ENCODE results near the gene MAP2K2.
A peak's percentile ranks its signal among the peaks of the same experiment; 100 is the strongest.

Gene MAP2K2

GRCh38 chr19:4053423-4054324, 70.2 kb downstream of the MAP2K2 start:
- Histone ChIP-seq H3K4me3 (ENCODE audit: low read length) (no peak overlapping the region), H3K36me3 (ENCODE audit: insufficient read depth, low read length) (peaks cover 41% of the 10 kb centered on the region), H3K9ac (ENCODE audit: low read depth, low read length) (no peak overlapping the region)

GRCh38 chr19:4052993-4053422, 70.9 kb downstream of the MAP2K2 start:
- H3K9me3 ChIP-seq (replicated peaks; ENCODE audit: low read length) = no peaks in the 10 kb centered on the region
- H3K4me2 ChIP-seq (ENCODE audit: low read length) = peak overlapping the region; percentile 62
- peak overlapping the region; percentile 46 for H3K4me3 ChIP-seq (ENCODE audit: low read length)
- H3K9ac ChIP-seq (ENCODE audit: low read depth, low read length) = no peak overlapping the region
- H3K4me1 ChIP-seq (ENCODE audit: control insufficient read depth, insufficient read depth, low read length) = peaks cover 30% of the 10 kb centered on the region
- H3K36me3 ChIP-seq (ENCODE audit: insufficient read depth, low read length) = peaks cover 47% of the 10 kb centered on the region
- H3K27me3 ChIP-seq (ENCODE audit: control insufficient read depth, insufficient read depth, low read length) = no peaks in the 10 kb centered on the region

More at GRCh38 chr19:4053423-4054324, 70.2 kb downstream of the MAP2K2 start:
- Histone ChIP-seq H3K4me2 (ENCODE audit: low read length) (peak overlapping the region; percentile 62), H3K9me3 (replicated peaks; ENCODE audit: low read length) (no peaks in the 10 kb centered on the region), H3K4me1 (ENCODE audit: control insufficient read depth, insufficient read depth, low read length) (peaks cover 35% of the 10 kb centered on the region), H3K27me3 (ENCODE audit: control insufficient read depth, insufficient read depth, low read length) (no peaks in the 10 kb centered on the region)

GRCh38 chr19:4052114-4052992, 71.6 kb downstream of the MAP2K2 start:
- peak overlapping the region; percentile 35 for H3K9ac ChIP-seq (ENCODE audit: low read depth, low read length)
- no peaks in the 10 kb centered on the region for H3K9me3 ChIP-seq (replicated peaks; ENCODE audit: low read length)
- peaks cover 48% of the 10 kb centered on the region for H3K36me3 ChIP-seq (ENCODE audit: insufficient read depth, low read length)
- peaks cover 23% of the 10 kb centered on the region for H3K4me1 ChIP-seq (ENCODE audit: control insufficient read depth, insufficient read depth, low read length)
- peak overlapping the region; percentile 46 for H3K4me3 ChIP-seq (ENCODE audit: low read length)
- H3K4me2 ChIP-seq (ENCODE audit: low read length) = peak overlapping the region; percentile 65
- H3K27me3 ChIP-seq (ENCODE audit: control insufficient read depth, insufficient read depth, low read length) = no peaks in the 10 kb centered on the region

- no peaks in the 10 kb centered on the region for H3K27me3 ChIP-seq (ENCODE audit: control insufficient read depth, insufficient read depth, low read length)
- peak overlapping the region; percentile 39 for H3K4me3 ChIP-seq (ENCODE audit: low read length)
- no peaks in the 10 kb centered on the region for H3K9me3 ChIP-seq (replicated peaks; ENCODE audit: low read length)
- peaks cover 48% of the 10 kb centered on the region for H3K36me3 ChIP-seq (ENCODE audit: insufficient read depth, low read length)
- H3K9ac ChIP-seq (ENCODE audit: low read depth, low read length) = peak overlapping the region; percentile 35
- H3K4me2 ChIP-seq (ENCODE audit: low read length) = peak overlapping the region; percentile 65
- H3K4me1 ChIP-seq (ENCODE audit: control insufficient read depth, insufficient read depth, low read length) = peaks cover 22% of the 10 kb centered on the region
These were observed 72.5 kb downstream of the MAP2K2 start for GRCh38 chr19:4051175-4052101.

- H3K9me3 ChIP-seq (replicated peaks; ENCODE audit: low read length) = no peaks in the 10 kb centered on the region
- H3K4me3 ChIP-seq (ENCODE audit: low read length) = no peak overlapping the region
- peaks cover 43% of the 10 kb centered on the region for H3K36me3 ChIP-seq (ENCODE audit: insufficient read depth, low read length)
- H3K4me1 ChIP-seq (ENCODE audit: control insufficient read depth, insufficient read depth, low read length) = peaks cover 22% of the 10 kb centered on the region
- H3K4me2 ChIP-seq (ENCODE audit: low read length) = no peak overlapping the region
- H3K27me3 ChIP-seq (ENCODE audit: control insufficient read depth, insufficient read depth, low read length) = no peaks in the 10 kb centered on the region
- no peak overlapping the region for H3K9ac ChIP-seq (ENCODE audit: low read depth, low read length)
These were observed 74.5 kb downstream of the MAP2K2 start for GRCh38 chr19:4049432-4049831.

- Histone ChIP-seq H3K9me3 (replicated peaks; ENCODE audit: low read length) (no peaks in the 10 kb centered on the region), H3K4me2 (ENCODE audit: low read length) (no peak overlapping the region), H3K4me1 (ENCODE audit: control insufficient read depth, insufficient read depth, low read length) (peaks cover 9% of the 10 kb centered on the region), H3K9ac (ENCODE audit: low read depth, low read length) (no peak overlapping the region), H3K27me3 (ENCODE audit: control insufficient read depth, insufficient read depth, low read length) (no peaks in the 10 kb centered on the region), H3K4me3 (ENCODE audit: low read length) (no peak overlapping the region), H3K36me3 (ENCODE audit: insufficient read depth, low read length) (peaks cover 28% of the 10 kb centered on the region)
These were observed 76.8 kb downstream of the MAP2K2 start for GRCh38 chr19:4046946-4047683.

GRCh38 chr19:4046362-4046691, 77.6 kb downstream of the MAP2K2 start:
- no peak overlapping the region for H3K4me2 ChIP-seq (ENCODE audit: low read length)
- no peak overlapping the region for H3K9ac ChIP-seq (ENCODE audit: low read depth, low read length)
- H3K4me1 ChIP-seq (ENCODE audit: control insufficient read depth, insufficient read depth, low read length) = peaks cover 2% of the 10 kb centered on the region
- peaks cover 26% of the 10 kb centered on the region for H3K36me3 ChIP-seq (ENCODE audit: insufficient read depth, low read length)
- no peaks in the 10 kb centered on the region for H3K9me3 ChIP-seq (replicated peaks; ENCODE audit: low read length)
- no peaks in the 10 kb centered on the region for H3K27me3 ChIP-seq (ENCODE audit: control insufficient read depth, insufficient read depth, low read length)
- no peak overlapping the region for H3K4me3 ChIP-seq (ENCODE audit: low read length)

- no peaks in the 10 kb centered on the region for H3K9me3 ChIP-seq (replicated peaks; ENCODE audit: low read length)
- no peaks in the 10 kb centered on the region for H3K4me1 ChIP-seq (ENCODE audit: control insufficient read depth, insufficient read depth, low read length)
- H3K4me3 ChIP-seq (ENCODE audit: low read length) = no peak overlapping the region
- peaks cover 25% of the 10 kb centered on the region for H3K36me3 ChIP-seq (ENCODE audit: insufficient read depth, low read length)
- H3K27me3 ChIP-seq (ENCODE audit: control insufficient read depth, insufficient read depth, low read length) = no peaks in the 10 kb centered on the region
- no peak overlapping the region for H3K4me2 ChIP-seq (ENCODE audit: low read length)
- H3K9ac ChIP-seq (ENCODE audit: low read depth, low read length) = no peak overlapping the region
These were observed 78.1 kb downstream of the MAP2K2 start for GRCh38 chr19:4045597-4046361.

- Histone ChIP-seq H3K9me3 (replicated peaks; ENCODE audit: low read length) (no peaks in the 10 kb centered on the region), H3K4me3 (ENCODE audit: low read length) (no peak overlapping the region), H3K4me1 (ENCODE audit: control insufficient read depth, insufficient read depth, low read length) (no peaks in the 10 kb centered on the region), H3K27me3 (ENCODE audit: control insufficient read depth, insufficient read depth, low read length) (no peaks in the 10 kb centered on the region), H3K36me3 (ENCODE audit: insufficient read depth, low read length) (peaks cover 26% of the 10 kb centered on the region), H3K9ac (ENCODE audit: low read depth, low read length) (no peak overlapping the region), H3K4me2 (ENCODE audit: low read length) (no peak overlapping the region)
These were observed 78.9 kb downstream of the MAP2K2 start for GRCh38 chr19:4044990-4045465.
